ENCODE measurements around the gene COPZ2. TPM values are rescaled to one million over a fixed set of nuclear protein-coding genes. Genes with fewer than 3 reads are reported as not detected.

The COPZ2 gene
- polyA plus RNA-seq, 1 of the 3 experiments (the other 2 are of a cell fraction): 36.9 TPM

GRCh38 chr17:47997586-47997985 lies 40.0 kb downstream of the COPZ2 start (continued):
- no peak for TF ChIP-seq FOSL2 (IDR thresholded peaks at IDR 0.05; ENCODE audit: borderline replicate concordance, low read depth)

DNA sequence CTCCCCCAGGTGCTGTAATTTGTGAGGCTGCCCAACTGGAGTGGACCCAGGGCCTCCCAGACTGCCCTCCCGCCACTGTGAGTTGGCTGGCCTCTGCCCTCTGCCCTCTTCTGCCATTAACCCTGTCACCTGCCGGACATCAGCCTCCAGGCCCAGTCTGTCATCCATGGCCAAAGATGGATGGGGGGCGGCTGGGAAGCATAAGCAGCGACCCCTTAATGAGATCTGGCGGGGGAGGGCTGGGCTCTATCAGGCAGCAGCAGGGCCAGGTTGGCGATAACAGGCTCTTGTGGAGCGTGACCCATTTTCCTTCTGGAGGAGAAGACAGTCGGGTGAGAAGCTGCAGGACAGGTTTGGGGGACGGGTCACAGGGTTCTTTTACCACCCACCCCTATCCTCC lies 41.4 kb downstream of the COPZ2 start:
- H3K4me3 ChIP-seq (ENCODE audit: low read depth in 2 of 2, low read length in 1 of 2): no peak overlapping the region; a peak in 1 of 4 replicates
- DNase-seq: peak; percentile 88
- no peaks in the 10 kb centered on the region for H3K27me3 ChIP-seq (ENCODE audit: insufficient read depth)
- H3K4me2 ChIP-seq: no peak overlapping the region
- H3K4me1 ChIP-seq (ENCODE audit: control insufficient read depth in 1 of 2, insufficient read depth in 2 of 2, low read depth in 1 of 2, low read length in 1 of 2): peaks cover 10 to 74% of the 10 kb centered on the region in 2 experiments; a peak in 3 of 4 replicates
- WGBS (ENCODE audit: low lambda C conversion rate): 63% methylated on average over 9 of the region's 9 CpGs
- no peaks in the 10 kb centered on the region for H4K20me1 ChIP-seq (ENCODE audit: insufficient read depth)
- no peaks in the 10 kb centered on the region for H3K36me3 ChIP-seq (replicated peaks in 1 of 2; ENCODE audit: control insufficient read depth in 1 of 2, insufficient read depth in 2 of 2, low read length in 1 of 2)
- H3K79me2 ChIP-seq (ENCODE audit: insufficient read depth): no peaks in the 10 kb centered on the region
- H2AFZ ChIP-seq (ENCODE audit: low read depth): no peak overlapping the region
- H3K27ac ChIP-seq (ENCODE audit: low read depth in 2 of 2, low read length in 1 of 2): peak overlapping the region in 1 of 2 experiments; percentile 94; a peak in 2 of 4 replicates
- H3K9me2 ChIP-seq: no peaks in the 10 kb centered on the region
- ChIA-PET POLR2A (interaction anchor here (1.1 to 5.0 kb wide), 4 partner anchors 9 to 21 kb away, joined by 3 to 44 read pairs (median 12); no protein-coding TSS in a partner anchor), CTCF (interaction anchor here (0.6 to 41.8 kb wide), 6 partner anchors 9 to 48 kb away, joined by 3 to 1752 read pairs (median 4); partner anchors contain the start of gene CDK5RAP3)
- peaks cover under 1% of the 10 kb centered on the region for H3F3A ChIP-seq (replicated peaks; ENCODE audit: insufficient read depth)
- H3K9ac ChIP-seq: no peak overlapping the region
- no peaks in the 10 kb centered on the region for H3K9me3 ChIP-seq
- TF ChIP-seq EZH2phosphoT487 (IDR thresholded peaks at IDR 0.05; ENCODE audit: borderline replicate concordance, low read depth) (no peak), ELF1 (IDR thresholded peaks at IDR 0.05) (no peak), GATA2 (CRISPR knock-in tag; IDR thresholded peaks at IDR 0.05) (peak; percentile 98), FOXJ3 (CRISPR knock-in tag; IDR thresholded peaks at IDR 0.05) (peak; percentile 100), JUND (IDR thresholded peaks at IDR 0.05) (no peak), MXI1 (IDR thresholded peaks at IDR 0.05; ENCODE audit: low read depth, low read length) (peak; percentile 46; the same call in 1 of the 2 replicates), NFIC (IDR thresholded peaks at IDR 0.05; ENCODE audit: borderline replicate concordance) (no peak), SMC3 (IDR thresholded peaks at IDR 0.05; ENCODE audit: low read depth, low read length) (no peak; the same call in 1 of the 2 replicates), EP300 (IDR thresholded peaks at IDR 0.05; ENCODE audit: borderline replicate concordance in 1 of 2, low read depth in 1 of 2, low read length in 1 of 2) (peak; percentile 11 to 99; a peak in 3 of 4 replicates), POLR2AphosphoS5 (IDR thresholded peaks at IDR 0.05; ENCODE audit: low read depth, low read length) (peak; percentile 53), CHD2 (IDR thresholded peaks at IDR 0.05; ENCODE audit: low read length, partially characterized antibody) (peak; percentile 68), GABPA (IDR thresholded peaks at IDR 0.05; ENCODE audit: low read depth) (no peak), REST (IDR thresholded peaks at IDR 0.05; ENCODE audit: low read depth, low read length) (no peak), YY1 (IDR thresholded peaks at IDR 0.05; ENCODE audit: low read depth) (no peak), RFX5 (IDR thresholded peaks at IDR 0.05; ENCODE audit: low read length) (0 out of 2 replicates have a peak, but pooled peaks have one; percentile 38), FOXM1 (IDR thresholded peaks at IDR 0.05; ENCODE audit: low read depth) (no peak), NRF1 (IDR thresholded peaks at IDR 0.05; ENCODE audit: low read depth, low read length) (no peak), FOSL2 (IDR thresholded peaks at IDR 0.05; ENCODE audit: borderline replicate concordance, low read depth) (no peak), MAX (IDR thresholded peaks at IDR 0.05; ENCODE audit: low read depth) (no peak), TEAD4 (IDR thresholded peaks at IDR 0.05; ENCODE audit: borderline replicate concordance, insufficient read depth) (no peak), RCOR1 (IDR thresholded peaks at IDR 0.05; ENCODE audit: low read length) (peak; percentile 86)
- TF ChIP-seq, protein P1, sequence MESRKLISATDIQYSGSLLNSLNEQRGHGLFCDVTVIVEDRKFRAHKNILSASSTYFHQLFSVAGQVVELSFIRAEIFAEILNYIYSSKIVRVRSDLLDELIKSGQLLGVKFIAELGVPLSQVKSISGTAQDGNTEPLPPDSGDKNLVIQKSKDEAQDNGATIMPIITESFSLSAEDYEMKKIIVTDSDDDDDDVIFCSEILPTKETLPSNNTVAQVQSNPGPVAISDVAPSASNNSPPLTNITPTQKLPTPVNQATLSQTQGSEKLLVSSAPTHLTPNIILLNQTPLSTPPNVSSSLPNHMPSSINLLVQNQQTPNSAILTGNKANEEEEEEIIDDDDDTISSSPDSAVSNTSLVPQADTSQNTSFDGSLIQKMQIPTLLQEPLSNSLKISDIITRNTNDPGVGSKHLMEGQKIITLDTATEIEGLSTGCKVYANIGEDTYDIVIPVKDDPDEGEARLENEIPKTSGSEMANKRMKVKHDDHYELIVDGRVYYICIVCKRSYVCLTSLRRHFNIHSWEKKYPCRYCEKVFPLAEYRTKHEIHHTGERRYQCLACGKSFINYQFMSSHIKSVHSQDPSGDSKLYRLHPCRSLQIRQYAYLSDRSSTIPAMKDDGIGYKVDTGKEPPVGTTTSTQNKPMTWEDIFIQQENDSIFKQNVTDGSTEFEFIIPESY (IDR thresholded peaks at IDR 0.05; ENCODE audit: borderline replicate concordance, low read depth): no peak
- TF ChIP-seq, protein P2, sequence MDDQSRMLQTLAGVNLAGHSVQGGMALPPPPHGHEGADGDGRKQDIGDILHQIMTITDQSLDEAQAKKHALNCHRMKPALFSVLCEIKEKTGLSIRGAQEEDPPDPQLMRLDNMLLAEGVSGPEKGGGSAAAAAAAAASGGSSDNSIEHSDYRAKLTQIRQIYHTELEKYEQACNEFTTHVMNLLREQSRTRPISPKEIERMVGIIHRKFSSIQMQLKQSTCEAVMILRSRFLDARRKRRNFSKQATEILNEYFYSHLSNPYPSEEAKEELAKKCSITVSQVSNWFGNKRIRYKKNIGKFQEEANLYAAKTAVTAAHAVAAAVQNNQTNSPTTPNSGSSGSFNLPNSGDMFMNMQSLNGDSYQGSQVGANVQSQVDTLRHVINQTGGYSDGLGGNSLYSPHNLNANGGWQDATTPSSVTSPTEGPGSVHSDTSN (IDR thresholded peaks at IDR 0.05): peak; percentile 58
- TF ChIP-seq, protein P3, sequence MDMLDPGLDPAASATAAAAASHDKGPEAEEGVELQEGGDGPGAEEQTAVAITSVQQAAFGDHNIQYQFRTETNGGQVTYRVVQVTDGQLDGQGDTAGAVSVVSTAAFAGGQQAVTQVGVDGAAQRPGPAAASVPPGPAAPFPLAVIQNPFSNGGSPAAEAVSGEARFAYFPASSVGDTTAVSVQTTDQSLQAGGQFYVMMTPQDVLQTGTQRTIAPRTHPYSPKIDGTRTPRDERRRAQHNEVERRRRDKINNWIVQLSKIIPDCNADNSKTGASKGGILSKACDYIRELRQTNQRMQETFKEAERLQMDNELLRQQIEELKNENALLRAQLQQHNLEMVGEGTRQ (IDR thresholded peaks at IDR 0.05; ENCODE audit: borderline replicate concordance, low read depth, low read length): no peak

Data from SK-N-SH (cell line).